Esophagus (tissue), 2 donors: Measurements from ENCODE around the gene C6orf89. TPM values are rescaled to one million over a fixed set of nuclear protein-coding genes. Genes with fewer than 3 reads are reported as not detected.

Experiments
- H3K27ac ChIP-seq, 2 donors: one replicate each; pipeline ENCODE4 v1.5.1; 2013; ENCODE audit warnings: low read depth in 2 of 2, mild to moderate bottlenecking in 2 of 2, inconsistent platforms in 1 of 2, low read length in 1 of 2, moderate library complexity in 1 of 2
- H3K27me3 ChIP-seq, 2 donors: one replicate each; pipeline ENCODE4 v1.6.1; 2013; ENCODE audit warnings: low read length in 2 of 2, control low read depth in 1 of 2, mild to moderate bottlenecking in 1 of 2; ENCODE audit not compliant: insufficient read depth in 2 of 2, control insufficient read depth in 1 of 2
- H3K36me3 ChIP-seq, 2 donors: one replicate each; pipeline ENCODE4 v1.6.1; 2013; ENCODE audit warnings: low read length in 1 of 2; ENCODE audit not compliant: control insufficient read depth in 2 of 2, insufficient read depth in 2 of 2
- H3K4me1 ChIP-seq, 2 donors: one replicate each; pipeline ENCODE4 v1.6.1; 2013; ENCODE audit warnings: low read length in 1 of 2; ENCODE audit not compliant: control insufficient read depth in 2 of 2, insufficient read depth in 2 of 2
- H3K4me3 ChIP-seq, 2 donors: one replicate each; pipeline ENCODE4 v1.5.1; 2013; ENCODE audit warnings: low read length in 2 of 2, mild to moderate bottlenecking in 2 of 2, low read depth in 1 of 2, moderate library complexity in 1 of 2
- H3K9me3 ChIP-seq, 2 donors: one replicate each; pipeline ENCODE4 v1.6.1; 2013; ENCODE audit warnings: mild to moderate bottlenecking in 2 of 2, low read depth in 1 of 2, low read length in 1 of 2, moderate library complexity in 1 of 2; ENCODE audit not compliant: control insufficient read depth in 2 of 2, insufficient read depth in 1 of 2
- WGBS, 2 donors: extraction: QIAGEN DNeasy Blood & Tissue Kit; methylation state at CpG; one replicate each; pipeline ENCODE4 v1.1.7; 2013; 5-methylcytosine and 5-hydroxymethylcytosine counted together
- polyA plus RNA-seq, 2 donors: library from polyadenylated mRNA; stranded (reverse); fragments of 200-250 nt; gene quantifications; one replicate each; pipeline ENCODE4 v1.2.3, GENCODE V29; 2013
- donor health status: healthy with polysubstance abuse.
- donor health status: Bipolar disorder and iron deficiency.

C6orf89 gene
- polyA plus RNA-seq, 2 donors, result 12.9 to 15.9 TPM

DNA sequence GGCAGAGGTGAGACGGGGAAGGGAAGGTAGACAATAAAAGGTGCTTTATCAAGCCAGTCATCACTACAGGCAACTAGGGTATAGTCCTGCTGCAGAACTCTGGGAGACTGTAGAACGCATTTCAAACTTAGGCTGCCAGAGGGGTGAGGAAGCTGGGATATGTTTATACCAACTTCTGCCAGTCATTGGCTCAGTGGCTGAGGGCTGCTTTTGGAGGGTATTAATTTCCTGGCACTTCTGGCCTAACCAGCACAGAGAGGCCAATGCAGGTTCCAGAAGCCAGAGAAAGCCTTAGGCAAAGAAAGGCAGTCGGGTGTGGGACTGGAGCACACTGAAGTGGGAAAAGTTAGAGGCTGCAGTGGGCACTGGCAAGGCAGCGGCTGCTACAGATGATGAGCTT lies 42.6 kb upstream of the C6orf89 start:
- no peak overlapping the region for H3K4me3 ChIP-seq
- no peaks in the 10 kb centered on the region for H3K36me3 ChIP-seq
- WGBS, 2 donors, result 60 to 67% methylated on average over 4 of the region's 4 CpGs
- H3K4me1 ChIP-seq, result peaks cover 8 to 14% of the 10 kb centered on the region in 2 donors
- no peaks in the 10 kb centered on the region for H3K9me3 ChIP-seq
- H3K27ac ChIP-seq, result no peak overlapping the region
- no peaks in the 10 kb centered on the region for H3K27me3 ChIP-seq

DNA sequence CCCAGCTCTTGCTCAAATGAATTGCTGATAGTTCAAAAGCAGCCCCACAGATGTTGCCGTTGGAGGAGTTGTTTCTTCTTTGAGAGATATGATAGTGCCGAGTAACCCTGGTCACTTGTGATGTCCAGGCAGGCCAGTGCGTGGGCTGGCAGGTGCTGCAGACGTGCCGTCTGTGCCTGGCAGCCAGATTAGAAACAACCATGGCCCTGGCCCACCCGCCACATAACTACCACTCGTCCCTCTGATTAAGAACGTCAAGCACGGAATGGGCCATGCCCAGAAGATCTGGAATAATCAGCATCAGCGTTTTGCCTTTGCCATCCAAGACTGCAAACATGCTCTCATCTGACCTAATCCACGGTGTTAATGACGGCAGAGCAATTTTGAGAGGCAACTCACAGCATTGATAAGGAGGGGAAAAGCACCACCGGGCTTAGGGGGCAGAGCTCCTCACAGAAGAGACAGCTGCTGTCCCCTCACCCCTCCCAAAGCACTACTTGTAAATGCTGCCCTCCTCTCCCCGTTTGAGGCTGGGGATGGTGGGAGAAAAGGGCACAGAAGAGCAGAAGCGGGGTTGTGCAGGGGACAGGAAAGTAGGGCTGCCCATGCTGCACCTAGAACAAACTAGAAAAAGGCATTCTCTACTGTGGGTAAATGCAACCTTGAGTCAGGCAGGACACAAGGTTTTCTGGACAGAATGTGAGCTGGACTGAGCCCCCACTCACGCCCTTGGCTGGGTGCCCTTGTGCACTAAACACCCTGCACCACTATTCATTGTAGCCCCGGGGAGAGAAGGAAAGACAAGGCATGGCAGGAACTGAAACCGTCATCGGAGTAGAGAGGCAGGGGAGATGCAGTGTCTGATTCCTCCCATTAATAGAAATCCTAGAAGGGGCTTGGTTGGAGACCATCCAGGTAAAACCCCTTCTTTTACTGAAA lies 41.3 kb upstream of the C6orf89 start:
- no peaks in the 10 kb centered on the region for H3K27me3 ChIP-seq
- peaks cover 4 to 14% of the 10 kb centered on the region in 2 donors for H3K4me1 ChIP-seq
- H3K27ac ChIP-seq, result no peak overlapping the region

DNA sequence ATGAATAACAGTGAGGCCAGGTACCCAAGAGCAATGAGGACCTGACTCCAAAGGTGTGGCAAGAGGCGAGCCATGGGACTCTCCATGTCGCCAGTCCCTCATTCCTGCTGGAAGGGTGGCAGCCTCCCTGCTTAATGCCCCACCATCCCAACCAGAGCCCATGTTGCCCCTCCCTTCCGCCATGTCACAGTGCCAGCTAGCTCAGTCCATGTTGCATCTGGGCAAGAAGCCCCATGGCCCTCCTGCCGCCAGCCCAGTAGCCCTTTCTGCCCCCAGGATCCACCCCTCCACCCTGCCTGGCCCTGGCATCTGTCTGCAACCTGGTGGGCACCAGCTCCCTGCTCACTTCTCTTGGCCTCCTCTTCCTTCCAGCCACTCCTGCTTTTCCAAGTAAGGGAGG lies 40.5 kb upstream of the C6orf89 start:
- Histone ChIP-seq H3K27me3 (no peaks in the 10 kb centered on the region), H3K27ac (no peak overlapping the region), H3K4me1 (peaks cover 0 to 10% of the 10 kb centered on the region in 2 donors), H3K36me3 (no peaks in the 10 kb centered on the region), H3K4me3 (no peak overlapping the region), H3K9me3 (no peaks in the 10 kb centered on the region)
- WGBS, 2 donors, result 79 to 94% methylated on average over 4 of the region's 4 CpGs

More for the DNA sequence above, 41.3 kb upstream of the C6orf89 start:
- no peaks in the 10 kb centered on the region for H3K36me3 ChIP-seq
- no peak overlapping the region for H3K4me3 ChIP-seq
- 76 to 77% methylated on average over 19 of the region's 19 CpGs for WGBS, 2 donors
- H3K9me3 ChIP-seq, result no peaks in the 10 kb centered on the region

DNA sequence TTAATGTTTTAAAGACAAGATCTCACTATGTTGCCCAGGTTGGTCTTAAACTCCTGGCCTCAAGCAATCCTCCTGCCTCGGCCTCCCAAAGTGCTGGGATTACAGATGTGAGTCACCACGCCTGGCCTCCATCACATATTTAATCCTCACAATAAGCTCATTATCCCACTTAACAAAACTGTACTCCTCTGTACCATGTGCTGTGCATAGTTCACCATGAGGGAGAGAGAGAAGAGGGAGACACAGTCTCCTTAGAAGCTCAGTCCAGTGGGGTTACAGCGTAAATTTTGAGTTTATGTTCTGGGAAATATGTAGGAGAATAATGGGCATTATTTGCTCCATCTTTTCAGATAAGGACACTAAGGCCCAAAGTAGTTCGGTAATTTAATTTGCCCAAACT lies 38.6 kb upstream of the C6orf89 start:
- Histone ChIP-seq H3K27me3 (no peaks in the 10 kb centered on the region), H3K27ac (no peak overlapping the region), H3K9me3 (no peaks in the 10 kb centered on the region), H3K36me3 (no peaks in the 10 kb centered on the region), H3K4me3 (no peak overlapping the region), H3K4me1 (peaks cover 0 to 4% of the 10 kb centered on the region in 2 donors)
- 89 to 92% methylated on average over 4 of the region's 4 CpGs for WGBS, 2 donors

DNA sequence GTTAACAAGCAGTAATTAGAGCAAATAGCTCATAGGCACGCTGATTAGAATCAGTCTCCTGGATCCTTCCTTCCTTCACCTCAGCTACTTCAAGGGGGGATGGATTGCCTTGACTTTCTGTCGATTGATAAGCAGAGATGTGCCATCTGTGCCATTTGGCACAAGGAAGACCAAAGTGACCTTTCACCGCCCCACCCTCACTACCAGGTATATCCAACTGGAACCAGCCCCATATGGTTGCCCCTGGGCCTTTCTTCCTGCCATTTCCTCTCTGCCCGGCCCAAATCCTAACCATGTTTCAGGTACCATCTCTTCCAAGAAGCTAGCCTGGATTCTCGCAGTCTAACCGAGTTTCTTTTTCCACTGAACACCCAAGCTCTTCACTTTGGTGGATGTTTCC lies 37.8 kb upstream of the C6orf89 start:
- H3K27me3 ChIP-seq, result no peaks in the 10 kb centered on the region
- no peak overlapping the region for H3K27ac ChIP-seq
- no peaks in the 10 kb centered on the region for H3K9me3 ChIP-seq
- peaks cover 0 to 4% of the 10 kb centered on the region in 2 donors for H3K4me1 ChIP-seq
- WGBS, 2 donors, result 88 to 95% methylated on average over 6 of the region's 6 CpGs
- H3K36me3 ChIP-seq, result no peaks in the 10 kb centered on the region
- H3K4me3 ChIP-seq, result no peak overlapping the region

DNA sequence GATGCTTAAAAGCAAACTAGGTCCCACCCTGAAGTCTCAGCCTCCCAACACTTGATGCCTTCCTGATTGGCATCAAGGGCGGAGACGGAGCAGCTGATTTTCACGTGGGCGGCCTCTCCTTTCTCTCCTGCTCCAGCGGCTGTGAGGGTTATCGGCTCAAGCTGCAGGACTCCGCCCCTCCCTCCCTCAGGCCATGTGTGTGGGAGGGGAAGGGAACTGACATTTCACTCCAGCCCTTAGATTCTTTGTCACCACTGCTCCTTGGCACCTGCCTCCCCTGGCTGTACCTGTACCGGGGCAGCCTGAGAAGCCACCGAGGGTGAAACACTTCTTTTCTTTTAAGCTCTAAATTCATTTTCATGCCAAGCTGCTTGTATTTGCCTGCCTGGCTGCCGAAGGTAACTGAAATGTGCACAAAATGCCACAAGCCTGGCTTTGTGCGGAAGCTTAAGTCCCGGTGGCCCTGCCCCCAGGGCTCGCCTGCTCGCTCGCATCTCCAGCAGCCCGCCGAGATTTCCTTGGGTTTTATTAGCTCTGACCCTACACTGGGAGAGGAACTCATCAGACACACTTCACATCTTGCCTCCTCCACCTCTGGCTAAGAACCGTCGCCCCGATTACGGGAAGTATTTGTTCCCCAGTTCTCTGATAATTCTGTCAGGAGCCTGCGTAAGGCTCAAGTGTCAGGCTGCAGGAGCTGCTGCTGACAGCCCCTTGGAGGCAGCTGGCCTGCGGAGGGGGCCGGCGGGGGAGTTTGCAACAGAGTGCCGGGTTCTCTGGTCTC lies 36.9 kb upstream of the C6orf89 start:
- 28 to 35% methylated on average over 26 of the region's 26 CpGs for WGBS, 2 donors
- H3K36me3 ChIP-seq, result no peaks in the 10 kb centered on the region
- peak overlapping the region in 1 of 2 donors; percentile 47 for H3K27ac ChIP-seq
- H3K9me3 ChIP-seq, result no peaks in the 10 kb centered on the region
- H3K27me3 ChIP-seq, result no peaks in the 10 kb centered on the region
- no peak overlapping the region for H3K4me3 ChIP-seq
- no peaks in the 10 kb centered on the region for H3K4me1 ChIP-seq

DNA sequence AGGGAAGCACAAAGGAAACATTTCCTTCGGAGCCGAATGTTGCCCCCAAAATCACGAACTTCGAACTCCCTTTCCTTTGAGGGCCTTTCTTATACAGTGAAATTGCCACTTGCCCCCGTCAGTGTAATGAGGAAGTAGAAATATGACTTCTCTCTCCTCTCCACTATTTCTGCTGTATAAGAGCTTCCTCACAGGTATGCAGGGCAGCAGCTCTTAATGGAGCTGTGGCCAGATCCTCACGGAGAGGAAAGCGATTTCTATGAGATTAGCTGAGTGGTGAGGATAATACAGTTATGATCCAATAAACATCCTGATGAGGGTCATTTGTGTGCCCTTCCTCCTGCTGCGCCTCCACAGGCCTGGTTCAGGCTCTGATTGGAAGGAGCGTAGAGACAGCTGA lies 35.7 kb upstream of the C6orf89 start:
- Histone ChIP-seq H3K27ac (no peak overlapping the region), H3K27me3 (no peaks in the 10 kb centered on the region), H3K36me3 (no peaks in the 10 kb centered on the region), H3K4me3 (no peak overlapping the region), H3K9me3 (no peaks in the 10 kb centered on the region), H3K4me1 (no peaks in the 10 kb centered on the region)
- 85 to 88% methylated on average over 9 of the region's 9 CpGs for WGBS, 2 donors

DNA sequence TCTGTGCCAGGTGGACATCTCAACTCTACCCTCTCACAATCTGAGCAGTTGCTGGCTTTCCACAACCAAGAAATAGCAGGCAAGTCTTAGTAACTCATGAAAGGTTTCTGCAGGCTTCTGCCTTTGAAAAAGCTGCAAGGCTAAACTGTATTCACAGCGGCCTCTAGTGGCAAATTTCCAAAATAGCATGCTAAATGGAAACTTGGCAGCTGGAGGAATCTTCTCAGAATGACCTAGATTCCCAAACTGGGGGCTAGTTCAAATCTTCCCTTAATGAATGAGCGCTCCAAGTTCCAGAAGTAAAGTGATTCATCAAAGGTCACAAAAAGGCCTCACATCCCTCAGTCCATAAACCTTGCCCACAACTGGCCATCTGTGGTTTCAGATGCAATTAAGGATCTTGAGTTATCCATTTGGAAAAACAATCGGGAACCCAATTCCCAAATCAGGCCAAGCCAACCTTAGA lies 34.6 kb upstream of the C6orf89 start:
- Histone ChIP-seq H3K27ac (no peak overlapping the region), H3K4me1 (no peaks in the 10 kb centered on the region), H3K27me3 (no peaks in the 10 kb centered on the region), H3K36me3 (peaks cover 4 to 5% of the 10 kb centered on the region in 2 donors), H3K9me3 (no peaks in the 10 kb centered on the region), H3K4me3 (no peak overlapping the region)
- 32 to 40% methylated on average over 3 of the region's 3 CpGs for WGBS, 2 donors

DNA sequence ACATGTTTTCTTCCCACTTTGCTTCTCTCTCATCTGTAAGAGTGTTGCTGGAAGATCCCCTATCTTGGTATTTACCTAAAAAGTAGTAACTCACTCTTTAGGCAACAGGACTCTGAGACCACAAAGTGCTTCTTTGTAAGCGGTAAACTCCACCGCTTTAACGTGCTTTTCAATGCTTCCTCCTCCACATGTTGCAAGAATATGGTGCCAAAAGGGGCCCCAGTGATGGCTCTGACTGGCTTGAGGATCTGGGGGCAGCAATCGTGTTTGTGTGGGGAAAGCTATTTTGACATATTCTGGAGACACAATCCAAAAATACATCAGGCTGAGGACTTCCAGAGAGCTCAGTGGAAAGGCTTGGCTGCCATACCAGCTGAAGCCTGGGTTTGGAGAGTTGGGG lies 34.1 kb upstream of the C6orf89 start:
- WGBS, 2 donors, result 57 to 67% methylated on average over 4 of the region's 4 CpGs
- no peaks in the 10 kb centered on the region for H3K4me1 ChIP-seq
- H3K27ac ChIP-seq, result no peak overlapping the region
- no peak overlapping the region for H3K4me3 ChIP-seq
- peaks cover 4 to 7% of the 10 kb centered on the region in 2 donors for H3K36me3 ChIP-seq
- H3K27me3 ChIP-seq, result no peaks in the 10 kb centered on the region
- H3K9me3 ChIP-seq, result no peaks in the 10 kb centered on the region
